Neural progenitor cell (in vitro differentiated cells): ENCODE results near the gene EVL.

Experiments used
- EZH2 ChIP-seq: fragments of 200-600 bp; sonication (generic); IDR thresholded peaks from 2 replicates; pipeline ENCODE4 v1.6.1; 2017; ENCODE audit warnings: antibody characterized with exemption, mild to moderate bottlenecking, moderate library complexity
- EZH2phosphoT487 ChIP-seq: fragments of 200-600 bp; sonication (generic); IDR thresholded peaks from 2 replicates; pipeline ENCODE4 v1.6.1; 2017; ENCODE audit warnings: antibody characterized with exemption
- TF ChIP-seq, protein P1 (sequence below): fragments of 200-600 bp; sonication (generic); IDR thresholded peaks from 2 replicates; pipeline ENCODE4 v1.5.1; 2017; ENCODE audit warnings: antibody characterized with exemption, mild to moderate bottlenecking

GRCh38 chr14:100126401-100126800 lies 61.2 kb downstream of the EVL start:
- TF ChIP-seq, protein P1, sequence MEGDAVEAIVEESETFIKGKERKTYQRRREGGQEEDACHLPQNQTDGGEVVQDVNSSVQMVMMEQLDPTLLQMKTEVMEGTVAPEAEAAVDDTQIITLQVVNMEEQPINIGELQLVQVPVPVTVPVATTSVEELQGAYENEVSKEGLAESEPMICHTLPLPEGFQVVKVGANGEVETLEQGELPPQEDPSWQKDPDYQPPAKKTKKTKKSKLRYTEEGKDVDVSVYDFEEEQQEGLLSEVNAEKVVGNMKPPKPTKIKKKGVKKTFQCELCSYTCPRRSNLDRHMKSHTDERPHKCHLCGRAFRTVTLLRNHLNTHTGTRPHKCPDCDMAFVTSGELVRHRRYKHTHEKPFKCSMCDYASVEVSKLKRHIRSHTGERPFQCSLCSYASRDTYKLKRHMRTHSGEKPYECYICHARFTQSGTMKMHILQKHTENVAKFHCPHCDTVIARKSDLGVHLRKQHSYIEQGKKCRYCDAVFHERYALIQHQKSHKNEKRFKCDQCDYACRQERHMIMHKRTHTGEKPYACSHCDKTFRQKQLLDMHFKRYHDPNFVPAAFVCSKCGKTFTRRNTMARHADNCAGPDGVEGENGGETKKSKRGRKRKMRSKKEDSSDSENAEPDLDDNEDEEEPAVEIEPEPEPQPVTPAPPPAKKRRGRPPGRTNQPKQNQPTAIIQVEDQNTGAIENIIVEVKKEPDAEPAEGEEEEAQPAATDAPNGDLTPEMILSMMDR, result no peak
- TF ChIP-seq EZH2 (no peak), EZH2phosphoT487 (no peak)
